Measurements from ENCODE around the gene PHF13.

GRCh38 chr1:6594977-6595740, 18.4 kb upstream of the PHF13 start:
- TF ChIP-seq MYC (IDR thresholded peaks at IDR 0.05; ENCODE audit: low read depth, low read length) (no peak), MYC (CRISPR knock-in tag; IDR thresholded peaks at IDR 0.05; ENCODE audit: borderline replicate concordance, low read depth) (no peak), CTCF (IDR thresholded peaks at IDR 0.05 in 2 of 3, conservative IDR thresholded peaks at IDR 0.05 in 1 of 3; ENCODE audit: insufficient read depth in 2 of 3, low read depth in 1 of 3, low read length in 3 of 3) (no peak), BRCA1 (IDR thresholded peaks at IDR 0.05) (no peak), BRCA1 (CRISPR knock-in tag; IDR thresholded peaks at IDR 0.05) (no peak), CREB1 (IDR thresholded peaks at IDR 0.05) (no peak), CREB1 (CRISPR knock-in tag; IDR thresholded peaks at IDR 0.05) (no peak), SRSF9 (IDR thresholded peaks at IDR 0.05; ENCODE audit: borderline replicate concordance, low read depth, low read length) (no peak), FOXA1 (IDR thresholded peaks at IDR 0.05; ENCODE audit: borderline replicate concordance) (no peak), SIX5 (IDR thresholded peaks at IDR 0.05; ENCODE audit: borderline replicate concordance in 1 of 2, insufficient read depth in 1 of 2, low read depth in 1 of 2, low read length in 2 of 2) (no peak), ADNP (tag; IDR thresholded peaks at IDR 0.05) (no peak), NFE2L1 (tag; IDR thresholded peaks at IDR 0.05; ENCODE audit: borderline replicate concordance, low read depth) (no peak), EWSR1 (IDR thresholded peaks at IDR 0.05; ENCODE audit: borderline replicate concordance, low read depth, partially characterized antibody) (no peak), KDM1A (IDR thresholded peaks at IDR 0.05) (no peak), GTF2A2 (tag; IDR thresholded peaks at IDR 0.05) (no peak)

Data from K562 (cell line).